GM23248 (cell line): Measurements from ENCODE around the gene TEX101. TPM values are rescaled to one million over a fixed set of nuclear protein-coding genes. Genes with fewer than 3 reads are reported as not detected.

Experiments
- DNase-seq: peaks from one replicate; pipeline ENCODE4 v3.0.0-alpha.2; 2015
- H2AFZ ChIP-seq: fragments of 200-600 bp; sonication (generic); 2 replicates; pipeline ENCODE4 v1.6.1; 2016; ENCODE audit warnings: antibody characterized with exemption
- H3F3A ChIP-seq: fragments of 200-600 bp; sonication (generic); 2 replicates; pipeline ENCODE4 v1.6.1; 2016; ENCODE audit warnings: mild to moderate bottlenecking, antibody characterized with exemption, mixed run types; ENCODE audit not compliant: insufficient read depth
- H3K27ac ChIP-seq: fragments of 200-600 bp; sonication (generic); 2 replicates; pipeline ENCODE4 v1.5.1; 2016; ENCODE audit warnings: mild to moderate bottlenecking
- H3K27me3 ChIP-seq: fragments of 200-600 bp; sonication (generic); replicated peaks from 2 replicates; pipeline ENCODE4 v1.6.1; 2016; ENCODE audit warnings: mild to moderate bottlenecking; ENCODE audit not compliant: insufficient read depth
- H3K36me3 ChIP-seq: fragments of 200-600 bp; sonication (generic); 2 replicates; pipeline ENCODE4 v1.6.1; 2016; ENCODE audit warnings: low read depth, mild to moderate bottlenecking
- H3K4me1 ChIP-seq: fragments of 200-600 bp; sonication (generic); 2 replicates; pipeline ENCODE4 v1.6.1; 2016; ENCODE audit warnings: mild to moderate bottlenecking; ENCODE audit not compliant: insufficient read depth
- H3K4me2 ChIP-seq: fragments of 200-600 bp; sonication (generic); one replicate; pipeline ENCODE4 v1.6.1; 2016; ENCODE audit warnings: mild to moderate bottlenecking; ENCODE audit not compliant: unreplicated experiment
- H3K4me3 ChIP-seq: fragments of 200-600 bp; sonication (generic); 2 replicates; pipeline ENCODE4 v1.5.1; 2016; ENCODE audit warnings: mild to moderate bottlenecking
- H3K79me2 ChIP-seq: fragments of 200-600 bp; sonication (generic); 2 replicates; pipeline ENCODE4 v1.6.1; 2016; ENCODE audit warnings: mild to moderate bottlenecking; ENCODE audit not compliant: insufficient read depth
- H3K9ac ChIP-seq: fragments of 200-600 bp; sonication (generic); 2 replicates; pipeline ENCODE4 v1.6.1; 2016; ENCODE audit warnings: mild to moderate bottlenecking
- H3K9me2 ChIP-seq: fragments of 200-600 bp; sonication (generic); 2 replicates; pipeline ENCODE4 v1.6.1; 2016; ENCODE audit warnings: mixed run types, mild to moderate bottlenecking, moderate library complexity; ENCODE audit not compliant: insufficient read depth
- H3K9me3 ChIP-seq: fragments of 200-600 bp; sonication (generic); one replicate; pipeline ENCODE4 v1.6.1; 2017; ENCODE audit warnings: low read depth
- H4K20me1 ChIP-seq: fragments of 200-600 bp; sonication (generic); 2 replicates; pipeline ENCODE4 v1.6.0; 2016; ENCODE audit not compliant: insufficient read depth
- EZH2 ChIP-seq: fragments of 200-600 bp; sonication (generic); IDR thresholded peaks from 2 replicates; pipeline ENCODE4 v1.6.1; 2018; ENCODE audit warnings: antibody characterized with exemption, mild to moderate bottlenecking; ENCODE audit not compliant: insufficient read depth, poor library complexity, severe bottlenecking
- EZH2phosphoT487 ChIP-seq: fragments of 200-600 bp; sonication (generic); IDR thresholded peaks from 2 replicates; pipeline ENCODE4 v1.6.1; 2018; ENCODE audit warnings: antibody characterized with exemption, moderate library complexity, mild to moderate bottlenecking, low read depth; ENCODE audit not compliant: insufficient read depth
- WGBS, 2 experiments: methylation state at CpG; one replicate each; pipeline ENCODE4 v1.1.6; 2015 to 2017; ENCODE audit warnings: low lambda C conversion rate in 2 of 2, low coverage in 1 of 2; ENCODE audit errors: missing lambda C conversion rate in 2 of 2; 5-methylcytosine and 5-hydroxymethylcytosine counted together
- in situ Hi-C: fragments of 300-500 bp; cut with MboI; formaldehyde crosslinking; loops from 2 replicates; pipeline ENCODE4 v1.15.0; 2020
- polyA plus RNA-seq: library from polyadenylated mRNA; unstranded; fragments of >200 nt; fragmentation: Nextera tagmentation; extraction: Ambion mirVana; gene quantifications from 2 replicates; pipeline ENCODE4 v1.2.1, GENCODE V29; 2016
- total RNA-seq: library from RNA; depleted of rRNA; stranded (reverse); fragments of >200 nt; shearing (Covaris generic); gene quantifications from 2 replicates; pipeline ENCODE4 v1.2.3, GENCODE V29; 2014; rRNA removed

The TEX101 gene
- total and polyA plus RNA-seq, 2 experiments from 2014 or later = not detected

DNA sequence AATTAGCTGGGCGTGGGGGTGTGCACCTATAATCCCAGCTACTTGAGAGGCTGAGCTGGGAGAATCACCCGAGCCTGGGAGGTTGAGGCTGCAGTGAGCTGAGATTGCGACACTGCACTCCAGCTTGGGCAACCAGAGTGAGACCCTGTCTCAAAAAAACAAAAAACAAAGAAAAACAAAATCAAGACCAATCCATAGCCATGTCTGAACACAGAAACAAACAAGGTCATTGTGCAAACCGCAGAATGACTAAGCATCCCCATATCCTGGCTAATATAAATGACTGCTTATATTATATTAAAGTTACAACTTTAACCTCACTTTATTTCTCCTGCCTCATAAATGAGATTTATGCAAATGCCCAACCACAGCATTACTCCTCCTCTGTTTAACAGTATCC is 53.0 kb downstream of the TEX101 start:
- TF ChIP-seq EZH2phosphoT487 (no peak), EZH2 (no peak)
- H3K27ac ChIP-seq = no peak overlapping the region
- H3K4me3 ChIP-seq = no peak overlapping the region

More for the DNA sequence above, 53.0 kb downstream of the TEX101 start:
- Histone ChIP-seq H3K4me1 (peaks cover 7% of the 10 kb centered on the region; the same call in 1 of the 2 replicates), H2AFZ (no peak overlapping the region), H3F3A (peaks cover 7% of the 10 kb centered on the region), H3K9ac (no peak overlapping the region), H3K27me3 (no peaks in the 10 kb centered on the region), H3K9me2 (no peaks in the 10 kb centered on the region), H3K79me2 (no peaks in the 10 kb centered on the region), H3K9me3 (no peaks in the 10 kb centered on the region), H4K20me1 (no peaks in the 10 kb centered on the region), H3K4me2 (no peak overlapping the region), H3K36me3 (no peaks in the 10 kb centered on the region)
- in situ Hi-C loops = no loop called here
- 67 to 75% methylated on average over 4 of the region's 4 CpGs for WGBS, 2 experiments
- peak; percentile 59 for DNase-seq

Other genes with a start within 250 kb of the TEX101 start
- 430 and 534 TPM in 2 replicates for gene PSG5, start 228.4 kb upstream of the TEX101 start, total RNA-seq
- gene PSG5, start 228.4 kb upstream of the TEX101 start, polyA plus RNA-seq = 1,012 and 1,019 TPM in 2 replicates
- 104 and 105 TPM in 2 replicates for gene PSG4, start 209.3 kb upstream of the TEX101 start, total RNA-seq
- 171 and 174 TPM in 2 replicates for gene PSG4, start 209.3 kb upstream of the TEX101 start, polyA plus RNA-seq
- gene PSG9, start 145.4 kb upstream of the TEX101 start, total RNA-seq = 0.32 TPM in 1 of 2 replicates, not detected in the other
- gene PSG9, start 145.4 kb upstream of the TEX101 start, polyA plus RNA-seq = 1.1 and 1.6 TPM in 2 replicates
- gene CD177, start 61.2 kb upstream of the TEX101 start, total RNA-seq = 0.32 and 1.1 TPM in 2 replicates
- gene CD177, start 61.2 kb upstream of the TEX101 start, polyA plus RNA-seq = 0.36 and 0.38 TPM in 2 replicates
- not detected in 2 replicates for gene LYPD3, start 50.7 kb downstream of the TEX101 start, total RNA-seq
- 0.22 and 0.28 TPM in 2 replicates for gene LYPD3, start 50.7 kb downstream of the TEX101 start, polyA plus RNA-seq
- 5.6 and 8.9 TPM in 2 replicates for gene PHLDB3, start 89.9 kb downstream of the TEX101 start, total RNA-seq
- 3.9 and 4.6 TPM in 2 replicates for gene PHLDB3, start 89.9 kb downstream of the TEX101 start, polyA plus RNA-seq
- 71.1 and 100.0 TPM in 2 replicates for gene ETHE1, start 112.3 kb downstream of the TEX101 start, total RNA-seq
- gene ETHE1, start 112.3 kb downstream of the TEX101 start, polyA plus RNA-seq = 70.8 and 75.4 TPM in 2 replicates
- 0.22 TPM in 1 of 2 replicates, not detected in the other for gene ZNF575, start 118.3 kb downstream of the TEX101 start, total RNA-seq
- 3.1 and 3.9 TPM in 2 replicates for gene ZNF575, start 118.3 kb downstream of the TEX101 start, polyA plus RNA-seq
- gene XRCC1, start 160.6 kb downstream of the TEX101 start, total RNA-seq = 26.7 and 28.0 TPM in 2 replicates
- gene XRCC1, start 160.6 kb downstream of the TEX101 start, polyA plus RNA-seq = 26.7 and 32.4 TPM in 2 replicates
- 1.8 TPM in 1 of 2 replicates, not detected in the other for gene PINLYP, start 160.9 kb downstream of the TEX101 start, total RNA-seq
- 1.3 and 2.5 TPM in 2 replicates for gene PINLYP, start 160.9 kb downstream of the TEX101 start, polyA plus RNA-seq
- 19.9 and 25.5 TPM in 2 replicates for gene IRGQ, start 181.2 kb downstream of the TEX101 start, total RNA-seq
- gene IRGQ, start 181.2 kb downstream of the TEX101 start, polyA plus RNA-seq = 5.7 and 6.0 TPM in 2 replicates
- 11.7 and 14.4 TPM in 2 replicates for gene ZNF576, start 181.7 kb downstream of the TEX101 start, total RNA-seq
- 19.3 and 22.2 TPM in 2 replicates for gene ZNF576, start 181.7 kb downstream of the TEX101 start, polyA plus RNA-seq
- gene SRRM5, start 197.2 kb downstream of the TEX101 start, total RNA-seq = not detected in 2 replicates
- not detected in 2 replicates for gene SRRM5, start 197.2 kb downstream of the TEX101 start, polyA plus RNA-seq
- gene ZNF428, start 204.7 kb downstream of the TEX101 start, total RNA-seq = 24.0 and 36.0 TPM in 2 replicates
- gene ZNF428, start 204.7 kb downstream of the TEX101 start, polyA plus RNA-seq = 25.6 and 29.7 TPM in 2 replicates
- 1.0 and 1.7 TPM in 2 replicates for gene CADM4, start 225.0 kb downstream of the TEX101 start, total RNA-seq
- gene CADM4, start 225.0 kb downstream of the TEX101 start, polyA plus RNA-seq = 0.14 and 0.27 TPM in 2 replicates